ENCODE measurements around the gene PTPRC.

Gene PTPRC

DNA sequence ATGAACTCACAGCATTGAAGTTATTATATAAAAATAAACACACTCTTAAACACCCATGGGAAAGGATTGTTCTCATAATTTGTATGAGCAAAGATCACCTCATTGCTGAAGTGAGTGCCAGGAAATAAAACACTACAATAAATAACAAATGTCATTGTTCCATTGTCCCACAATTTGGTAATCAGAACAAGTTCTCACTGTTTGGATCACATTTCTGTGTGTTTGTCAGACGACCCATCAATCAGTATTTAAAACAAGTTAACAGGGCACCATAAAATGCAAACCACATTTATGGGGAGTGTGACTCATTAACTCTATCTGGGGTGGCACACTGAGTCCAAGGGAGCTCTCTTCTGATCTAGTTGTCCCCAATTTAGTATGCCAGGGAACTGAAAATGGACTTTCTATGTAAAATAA lies 124.5 kb downstream of the PTPRC start (continued):
- TF ChIP-seq ZNF37A (tag by site-specific recombination; IDR thresholded peaks at IDR 0.05) (peak; percentile 48; the same call in 1 of the 2 replicates), MEIS1 (CRISPR knock-in tag; IDR thresholded peaks at IDR 0.05; ENCODE audit: borderline replicate concordance) (no peak), TCF7L2 (IDR thresholded peaks at IDR 0.05; ENCODE audit: borderline replicate concordance, low read depth, low read length) (no peak), ZNF211 (tag by site-specific recombination; IDR thresholded peaks at IDR 0.05; ENCODE audit: low read depth) (no peak), ZNF292 (tag by site-specific recombination; IDR thresholded peaks at IDR 0.05; ENCODE audit: borderline replicate concordance, low read depth) (no peak), ZNF654 (tag by site-specific recombination; IDR thresholded peaks at IDR 0.05; ENCODE audit: low read depth) (peak; percentile 19; the same call in 1 of the 2 replicates), ZNF623 (tag by site-specific recombination; IDR thresholded peaks at IDR 0.05) (no peak), ZNF701 (tag by site-specific recombination; IDR thresholded peaks at IDR 0.05) (no peak), ZNF544 (tag by site-specific recombination; IDR thresholded peaks at IDR 0.05) (no peak), ZEB2 (tag by site-specific recombination; IDR thresholded peaks at IDR 0.05) (peak; percentile 99), ZNF529 (tag by site-specific recombination; IDR thresholded peaks at IDR 0.05; ENCODE audit: insufficient replicate concordance) (peak; percentile 31), ZSCAN30 (tag by site-specific recombination; IDR thresholded peaks at IDR 0.05) (peak; percentile 89), RBAK (tag by site-specific recombination; IDR thresholded peaks at IDR 0.05) (no peak), SP2 (tag by site-specific recombination; IDR thresholded peaks at IDR 0.05) (peak; percentile 52), YY1 (tag by site-specific recombination; IDR thresholded peaks at IDR 0.05) (no peak), ZNF391 (tag by site-specific recombination; IDR thresholded peaks at IDR 0.05; ENCODE audit: borderline replicate concordance, low read depth) (no peak; the same call in 1 of the 2 replicates)
- TF ChIP-seq, protein P1, sequence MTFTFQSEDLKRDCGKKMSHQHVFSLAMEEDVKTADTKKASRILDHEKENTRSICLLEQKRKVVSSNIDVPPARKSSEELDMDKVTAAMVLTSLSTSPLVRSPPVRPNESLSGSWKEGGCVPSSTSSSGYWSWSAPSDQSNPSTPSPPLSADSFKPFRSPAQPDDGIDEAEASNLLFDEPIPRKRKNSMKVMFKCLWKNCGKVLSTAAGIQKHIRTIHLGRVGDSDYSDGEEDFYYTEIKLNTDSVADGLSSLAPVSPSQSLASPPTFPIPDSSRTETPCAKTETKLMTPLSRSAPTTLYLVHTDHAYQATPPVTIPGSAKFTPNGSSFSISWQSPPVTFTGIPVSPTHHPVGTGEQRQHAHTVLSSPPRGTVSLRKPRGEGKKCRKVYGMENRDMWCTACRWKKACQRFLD (tag by site-specific recombination; IDR thresholded peaks at IDR 0.05) = no peak
- TF ChIP-seq, protein P2, sequence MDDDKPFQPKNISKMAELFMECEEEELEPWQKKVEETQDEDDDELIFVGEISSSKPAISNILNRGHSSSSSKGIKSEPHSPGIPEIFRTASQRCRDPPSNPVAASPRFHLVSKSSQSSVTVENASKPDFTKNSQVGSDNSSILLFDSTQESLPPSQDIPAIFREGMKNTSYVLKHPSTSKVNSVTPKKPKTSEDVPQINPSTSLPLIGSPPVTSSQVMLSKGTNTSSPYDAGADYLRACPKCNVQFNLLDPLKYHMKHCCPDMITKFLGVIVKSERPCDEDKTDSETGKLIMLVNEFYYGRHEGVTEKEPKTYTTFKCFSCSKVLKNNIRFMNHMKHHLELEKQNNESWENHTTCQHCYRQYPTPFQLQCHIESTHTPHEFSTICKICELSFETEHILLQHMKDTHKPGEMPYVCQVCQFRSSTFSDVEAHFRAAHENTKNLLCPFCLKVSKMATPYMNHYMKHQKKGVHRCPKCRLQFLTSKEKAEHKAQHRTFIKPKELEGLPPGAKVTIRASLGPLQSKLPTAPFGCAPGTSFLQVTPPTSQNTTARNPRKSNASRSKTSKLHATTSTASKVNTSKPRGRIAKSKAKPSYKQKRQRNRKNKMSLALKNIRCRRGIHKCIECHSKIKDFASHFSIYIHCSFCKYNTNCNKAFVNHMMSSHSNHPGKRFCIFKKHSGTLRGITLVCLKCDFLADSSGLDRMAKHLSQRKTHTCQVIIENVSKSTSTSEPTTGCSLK (tag by site-specific recombination; IDR thresholded peaks at IDR 0.05) = no peak
- TF ChIP-seq, protein P3, sequence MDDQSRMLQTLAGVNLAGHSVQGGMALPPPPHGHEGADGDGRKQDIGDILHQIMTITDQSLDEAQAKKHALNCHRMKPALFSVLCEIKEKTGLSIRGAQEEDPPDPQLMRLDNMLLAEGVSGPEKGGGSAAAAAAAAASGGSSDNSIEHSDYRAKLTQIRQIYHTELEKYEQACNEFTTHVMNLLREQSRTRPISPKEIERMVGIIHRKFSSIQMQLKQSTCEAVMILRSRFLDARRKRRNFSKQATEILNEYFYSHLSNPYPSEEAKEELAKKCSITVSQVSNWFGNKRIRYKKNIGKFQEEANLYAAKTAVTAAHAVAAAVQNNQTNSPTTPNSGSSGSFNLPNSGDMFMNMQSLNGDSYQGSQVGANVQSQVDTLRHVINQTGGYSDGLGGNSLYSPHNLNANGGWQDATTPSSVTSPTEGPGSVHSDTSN (CRISPR knock-in tag; IDR thresholded peaks at IDR 0.05) = no peak
- TF ChIP-seq, protein P4, sequence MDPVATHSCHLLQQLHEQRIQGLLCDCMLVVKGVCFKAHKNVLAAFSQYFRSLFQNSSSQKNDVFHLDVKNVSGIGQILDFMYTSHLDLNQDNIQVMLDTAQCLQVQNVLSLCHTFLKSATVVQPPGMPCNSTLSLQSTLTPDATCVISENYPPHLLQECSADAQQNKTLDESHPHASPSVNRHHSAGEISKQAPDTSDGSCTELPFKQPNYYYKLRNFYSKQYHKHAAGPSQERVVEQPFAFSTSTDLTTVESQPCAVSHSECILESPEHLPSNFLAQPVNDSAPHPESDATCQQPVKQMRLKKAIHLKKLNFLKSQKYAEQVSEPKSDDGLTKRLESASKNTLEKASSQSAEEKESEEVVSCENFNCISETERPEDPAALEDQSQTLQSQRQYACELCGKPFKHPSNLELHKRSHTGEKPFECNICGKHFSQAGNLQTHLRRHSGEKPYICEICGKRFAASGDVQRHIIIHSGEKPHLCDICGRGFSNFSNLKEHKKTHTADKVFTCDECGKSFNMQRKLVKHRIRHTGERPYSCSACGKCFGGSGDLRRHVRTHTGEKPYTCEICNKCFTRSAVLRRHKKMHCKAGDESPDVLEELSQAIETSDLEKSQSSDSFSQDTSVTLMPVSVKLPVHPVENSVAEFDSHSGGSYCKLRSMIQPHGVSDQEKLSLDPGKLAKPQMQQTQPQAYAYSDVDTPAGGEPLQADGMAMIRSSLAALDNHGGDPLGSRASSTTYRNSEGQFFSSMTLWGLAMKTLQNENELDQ (tag by site-specific recombination; IDR thresholded peaks at IDR 0.05; ENCODE audit: low read depth) = no peak
- TF ChIP-seq, protein P5, sequence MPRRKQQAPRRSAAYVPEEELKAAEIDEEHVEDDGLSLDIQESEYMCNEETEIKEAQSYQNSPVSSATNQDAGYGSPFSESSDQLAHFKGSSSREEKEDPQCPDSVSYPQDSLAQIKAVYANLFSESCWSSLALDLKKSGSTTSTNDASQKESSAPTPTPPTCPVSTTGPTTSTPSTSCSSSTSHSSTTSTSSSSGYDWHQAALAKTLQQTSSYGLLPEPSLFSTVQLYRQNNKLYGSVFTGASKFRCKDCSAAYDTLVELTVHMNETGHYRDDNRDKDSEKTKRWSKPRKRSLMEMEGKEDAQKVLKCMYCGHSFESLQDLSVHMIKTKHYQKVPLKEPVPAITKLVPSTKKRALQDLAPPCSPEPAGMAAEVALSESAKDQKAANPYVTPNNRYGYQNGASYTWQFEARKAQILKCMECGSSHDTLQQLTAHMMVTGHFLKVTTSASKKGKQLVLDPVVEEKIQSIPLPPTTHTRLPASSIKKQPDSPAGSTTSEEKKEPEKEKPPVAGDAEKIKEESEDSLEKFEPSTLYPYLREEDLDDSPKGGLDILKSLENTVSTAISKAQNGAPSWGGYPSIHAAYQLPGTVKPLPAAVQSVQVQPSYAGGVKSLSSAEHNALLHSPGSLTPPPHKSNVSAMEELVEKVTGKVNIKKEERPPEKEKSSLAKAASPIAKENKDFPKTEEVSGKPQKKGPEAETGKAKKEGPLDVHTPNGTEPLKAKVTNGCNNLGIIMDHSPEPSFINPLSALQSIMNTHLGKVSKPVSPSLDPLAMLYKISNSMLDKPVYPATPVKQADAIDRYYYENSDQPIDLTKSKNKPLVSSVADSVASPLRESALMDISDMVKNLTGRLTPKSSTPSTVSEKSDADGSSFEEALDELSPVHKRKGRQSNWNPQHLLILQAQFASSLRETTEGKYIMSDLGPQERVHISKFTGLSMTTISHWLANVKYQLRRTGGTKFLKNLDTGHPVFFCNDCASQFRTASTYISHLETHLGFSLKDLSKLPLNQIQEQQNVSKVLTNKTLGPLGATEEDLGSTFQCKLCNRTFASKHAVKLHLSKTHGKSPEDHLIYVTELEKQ (tag by site-specific recombination; IDR thresholded peaks at IDR 0.05; ENCODE audit: borderline replicate concordance) = peak; percentile 87; the same call in 1 of the 2 replicates
- TF ChIP-seq, protein P6, sequence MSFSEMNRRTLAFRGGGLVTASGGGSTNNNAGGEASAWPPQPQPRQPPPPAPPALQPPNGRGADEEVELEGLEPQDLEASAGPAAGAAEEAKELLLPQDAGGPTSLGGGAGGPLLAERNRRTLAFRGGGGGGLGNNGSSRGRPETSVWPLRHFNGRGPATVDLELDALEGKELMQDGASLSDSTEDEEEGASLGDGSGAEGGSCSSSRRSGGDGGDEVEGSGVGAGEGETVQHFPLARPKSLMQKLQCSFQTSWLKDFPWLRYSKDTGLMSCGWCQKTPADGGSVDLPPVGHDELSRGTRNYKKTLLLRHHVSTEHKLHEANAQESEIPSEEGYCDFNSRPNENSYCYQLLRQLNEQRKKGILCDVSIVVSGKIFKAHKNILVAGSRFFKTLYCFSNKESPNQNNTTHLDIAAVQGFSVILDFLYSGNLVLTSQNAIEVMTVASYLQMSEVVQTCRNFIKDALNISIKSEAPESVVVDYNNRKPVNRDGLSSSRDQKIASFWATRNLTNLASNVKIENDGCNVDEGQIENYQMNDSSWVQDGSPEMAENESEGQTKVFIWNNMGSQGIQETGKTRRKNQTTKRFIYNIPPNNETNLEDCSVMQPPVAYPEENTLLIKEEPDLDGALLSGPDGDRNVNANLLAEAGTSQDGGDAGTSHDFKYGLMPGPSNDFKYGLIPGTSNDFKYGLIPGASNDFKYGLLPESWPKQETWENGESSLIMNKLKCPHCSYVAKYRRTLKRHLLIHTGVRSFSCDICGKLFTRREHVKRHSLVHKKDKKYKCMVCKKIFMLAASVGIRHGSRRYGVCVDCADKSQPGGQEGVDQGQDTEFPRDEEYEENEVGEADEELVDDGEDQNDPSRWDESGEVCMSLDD (tag by site-specific recombination; IDR thresholded peaks at IDR 0.05) = no peak
- TF ChIP-seq, protein P7, sequence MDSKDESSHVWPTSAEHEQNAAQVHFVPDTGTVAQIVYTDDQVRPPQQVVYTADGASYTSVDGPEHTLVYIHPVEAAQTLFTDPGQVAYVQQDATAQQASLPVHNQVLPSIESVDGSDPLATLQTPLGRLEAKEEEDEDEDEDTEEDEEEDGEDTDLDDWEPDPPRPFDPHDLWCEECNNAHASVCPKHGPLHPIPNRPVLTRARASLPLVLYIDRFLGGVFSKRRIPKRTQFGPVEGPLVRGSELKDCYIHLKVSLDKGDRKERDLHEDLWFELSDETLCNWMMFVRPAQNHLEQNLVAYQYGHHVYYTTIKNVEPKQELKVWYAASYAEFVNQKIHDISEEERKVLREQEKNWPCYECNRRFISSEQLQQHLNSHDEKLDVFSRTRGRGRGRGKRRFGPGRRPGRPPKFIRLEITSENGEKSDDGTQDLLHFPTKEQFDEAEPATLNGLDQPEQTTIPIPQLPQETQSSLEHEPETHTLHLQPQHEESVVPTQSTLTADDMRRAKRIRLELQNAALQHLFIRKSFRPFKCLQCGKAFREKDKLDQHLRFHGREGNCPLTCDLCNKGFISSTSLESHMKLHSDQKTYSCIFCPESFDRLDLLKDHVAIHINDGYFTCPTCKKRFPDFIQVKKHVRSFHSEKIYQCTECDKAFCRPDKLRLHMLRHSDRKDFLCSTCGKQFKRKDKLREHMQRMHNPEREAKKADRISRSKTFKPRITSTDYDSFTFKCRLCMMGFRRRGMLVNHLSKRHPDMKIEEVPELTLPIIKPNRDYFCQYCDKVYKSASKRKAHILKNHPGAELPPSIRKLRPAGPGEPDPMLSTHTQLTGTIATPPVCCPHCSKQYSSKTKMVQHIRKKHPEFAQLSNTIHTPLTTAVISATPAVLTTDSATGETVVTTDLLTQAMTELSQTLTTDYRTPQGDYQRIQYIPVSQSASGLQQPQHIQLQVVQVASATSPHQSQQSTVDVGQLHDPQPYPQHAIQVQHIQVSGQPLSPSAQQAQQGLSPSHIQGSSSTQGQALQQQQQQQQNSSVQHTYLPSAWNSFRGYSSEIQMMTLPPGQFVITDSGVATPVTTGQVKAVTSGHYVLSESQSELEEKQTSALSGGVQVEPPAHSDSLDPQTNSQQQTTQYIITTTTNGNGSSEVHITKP (tag by site-specific recombination; IDR thresholded peaks at IDR 0.05) = peak; percentile 62
